DMS153 (cell line): ENCODE data around the gene BTRC.
"Not testable (repeated sequence)": the region's sequence is repeated elsewhere in the genome, so short reads cannot be mapped to it uniquely, and the experiment has no call there.

Experiments
- DNase-seq: peaks from one replicate; lab custom pipeline; 2025; lab: John Stamatoyannopoulos, UW

BTRC gene

GRCh38 chr10:101353692-101354327 is at the start of gene BTRC:
TSS of gene BTRC (plus strand) at chr10:101354165. CDS start at chr10:101354181, 16 bp downstream.
- DNase-seq: peak; percentile 99

GRCh38 chr10:101304316-101304715 is 49.6 kb upstream of the BTRC start:
- DNase-seq: no peak

- no peak for DNase-seq
These were observed 48.4 kb upstream of the BTRC start for GRCh38 chr10:101305320-101306241.

GRCh38 chr10:101308051-101308450 is 45.9 kb upstream of the BTRC start:
- no peak for DNase-seq

GRCh38 chr10:101310529-101311184 is 43.3 kb upstream of the BTRC start:
- DNase-seq: no peak

GRCh38 chr10:101311185-101312066 is 42.5 kb upstream of the BTRC start:
- DNase-seq: no peak

- no peak for DNase-seq
These were observed 34.6 kb upstream of the BTRC start for GRCh38 chr10:101319241-101319915.

GRCh38 chr10:101321073-101321472 is 32.9 kb upstream of the BTRC start:
- no peak for DNase-seq

- DNase-seq: no peak
These were observed 31.5 kb upstream of the BTRC start for GRCh38 chr10:101322266-101323108.

- DNase-seq: no peak
These were observed 30.5 kb upstream of the BTRC start for GRCh38 chr10:101323495-101323894.

GRCh38 chr10:101327454-101327853 is 26.5 kb upstream of the BTRC start:
- not testable (repeated sequence) for DNase-seq

GRCh38 chr10:101329341-101330032 is 24.5 kb upstream of the BTRC start:
- DNase-seq: no peak

GRCh38 chr10:101330231-101330630 is 23.7 kb upstream of the BTRC start:
- DNase-seq: no peak

- DNase-seq: no peak
These were observed 23.2 kb upstream of the BTRC start for GRCh38 chr10:101330631-101331225.

GRCh38 chr10:101331956-101332355 is 22.0 kb upstream of the BTRC start:
- DNase-seq: no peak

- DNase-seq: not testable (repeated sequence)
These were observed 19.7 kb upstream of the BTRC start for GRCh38 chr10:101334259-101334658.

- no peak for DNase-seq
These were observed 17.6 kb upstream of the BTRC start for GRCh38 chr10:101336382-101336781.

- no peak for DNase-seq
These were observed 16.1 kb upstream of the BTRC start for GRCh38 chr10:101337836-101338235.

- DNase-seq: no peak
These were observed 12.5 kb upstream of the BTRC start for GRCh38 chr10:101341438-101341837.
